PC-3 (cell line): ENCODE data around the gene MED12L.

Source experiments
- CTCF ChIP-seq: fragments of 300-600 bp; sonication (generic); conservative IDR thresholded peaks from 2 replicates; pipeline ENCODE4 v1.5.1; 2017; ENCODE audit warnings: antibody characterized with exemption, low read depth, mild to moderate bottlenecking, low read length
- EZH2 ChIP-seq: fragments of 300-600 bp; sonication (generic); IDR thresholded peaks from one replicate; pipeline ENCODE4 v1.6.1; 2017; ENCODE audit warnings: antibody characterized with exemption, mild to moderate bottlenecking, low read length; ENCODE audit not compliant: unreplicated experiment

GRCh38 chr3:151283387-151283786 lies 197.9 kb downstream of the MED12L start:
- TF ChIP-seq EZH2, result no peak
- TF ChIP-seq CTCF, result no peak
